Measurements from ENCODE around the gene MLEC. TPM values are rescaled to one million over a fixed set of nuclear protein-coding genes. Genes with fewer than 3 reads are reported as not detected.

MLEC gene
- total RNA-seq, 1 experiment from 2014 or later: 290 TPM

- H3K4me1 Mint-ChIP-seq (ENCODE audit: low read depth, unreplicated experiment): no peaks in the 10 kb centered on the region
- H3K36me3 Mint-ChIP-seq (ENCODE audit: insufficient read depth, unreplicated experiment): peaks cover 9% of the 10 kb centered on the region
- no TSS peak for BruUV-seq (replicated peaks)
- no peak overlapping the region for H3K4me3 Mint-ChIP-seq (ENCODE audit: low read depth, unreplicated experiment)
- H3K9me3 Mint-ChIP-seq (ENCODE audit: low read depth, unreplicated experiment): no peaks in the 10 kb centered on the region
- H3K27ac Mint-ChIP-seq (ENCODE audit: unreplicated experiment): no peak overlapping the region
- TF ChIP-seq CTCF (IDR thresholded peaks at IDR 0.05; ENCODE audit: unreplicated experiment): no peak
- intact Hi-C loops (cut with micrococcal nuclease; ENCODE audit: unreplicated experiment): no loop called here
- DNase-seq: no peak
- CTCF ChIA-PET: no interaction called here
- no peaks in the 10 kb centered on the region for H3K27me3 Mint-ChIP-seq (ENCODE audit: unreplicated experiment)
Observed at GRCh38 chr12:120735181-120735580, 48.2 kb downstream of the MLEC start.

GRCh38 chr12:120736404-120737331 lies 49.7 kb downstream of the MLEC start:
- DNase-seq: no peak
- H3K36me3 Mint-ChIP-seq (ENCODE audit: insufficient read depth, unreplicated experiment): peaks cover 9% of the 10 kb centered on the region
- no peaks in the 10 kb centered on the region for H3K4me1 Mint-ChIP-seq (ENCODE audit: low read depth, unreplicated experiment)
- H3K9me3 Mint-ChIP-seq (ENCODE audit: low read depth, unreplicated experiment): no peaks in the 10 kb centered on the region
- H3K27ac Mint-ChIP-seq (ENCODE audit: unreplicated experiment): no peak overlapping the region
- intact Hi-C loops (cut with micrococcal nuclease; ENCODE audit: unreplicated experiment): no loop called here
- H3K4me3 Mint-ChIP-seq (ENCODE audit: low read depth, unreplicated experiment): no peak overlapping the region
- CTCF ChIA-PET: interaction anchor here (0.6 kb wide), 1 partner anchor 1957 kb away, joined by 3 read pairs; no protein-coding TSS in a partner anchor
- no TSS peak for BruUV-seq (replicated peaks)
- TF ChIP-seq CTCF (IDR thresholded peaks at IDR 0.05; ENCODE audit: unreplicated experiment): no peak
- H3K27me3 Mint-ChIP-seq (ENCODE audit: unreplicated experiment): no peaks in the 10 kb centered on the region

GRCh38 chr12:120737557-120738251 lies 50.8 kb downstream of the MLEC start:
- H3K36me3 Mint-ChIP-seq (ENCODE audit: insufficient read depth, unreplicated experiment): peaks cover 5% of the 10 kb centered on the region
- TF ChIP-seq CTCF (IDR thresholded peaks at IDR 0.05; ENCODE audit: unreplicated experiment): no peak

GRCh38 chr12:120738252-120739030 lies 51.5 kb downstream of the MLEC start:
- CTCF ChIA-PET: no interaction called here
- no peak overlapping the region for H3K27ac Mint-ChIP-seq (ENCODE audit: unreplicated experiment)

More at GRCh38 chr12:120737557-120738251, 50.8 kb downstream of the MLEC start:
- H3K4me3 Mint-ChIP-seq (ENCODE audit: low read depth, unreplicated experiment): no peak overlapping the region
- H3K27me3 Mint-ChIP-seq (ENCODE audit: unreplicated experiment): no peaks in the 10 kb centered on the region
- CTCF ChIA-PET: no interaction called here
- no peak for DNase-seq
- no peaks in the 10 kb centered on the region for H3K4me1 Mint-ChIP-seq (ENCODE audit: low read depth, unreplicated experiment)
- intact Hi-C loops (cut with micrococcal nuclease; ENCODE audit: unreplicated experiment): no loop called here
- no TSS peak for BruUV-seq (replicated peaks)
- no peaks in the 10 kb centered on the region for H3K9me3 Mint-ChIP-seq (ENCODE audit: low read depth, unreplicated experiment)
- no peak overlapping the region for H3K27ac Mint-ChIP-seq (ENCODE audit: unreplicated experiment)

More at GRCh38 chr12:120738252-120739030, 51.5 kb downstream of the MLEC start:
- no peak for DNase-seq
- H3K4me1 Mint-ChIP-seq (ENCODE audit: low read depth, unreplicated experiment): no peaks in the 10 kb centered on the region
- H3K27me3 Mint-ChIP-seq (ENCODE audit: unreplicated experiment): no peaks in the 10 kb centered on the region
- H3K4me3 Mint-ChIP-seq (ENCODE audit: low read depth, unreplicated experiment): no peak overlapping the region
- peaks cover 5% of the 10 kb centered on the region for H3K36me3 Mint-ChIP-seq (ENCODE audit: insufficient read depth, unreplicated experiment)
- H3K9me3 Mint-ChIP-seq (ENCODE audit: low read depth, unreplicated experiment): no peaks in the 10 kb centered on the region
- BruUV-seq (replicated peaks): no TSS peak
- intact Hi-C loops (cut with micrococcal nuclease; ENCODE audit: unreplicated experiment): no loop called here
- no peak for TF ChIP-seq CTCF (IDR thresholded peaks at IDR 0.05; ENCODE audit: unreplicated experiment)
